K562 (cell line): ENCODE measurements around the gene SYT1. TPM values are rescaled to one million over a fixed set of nuclear protein-coding genes. Genes with fewer than 3 reads are reported as not detected.

Experiments
- ATAC-seq: fragments of 200-7000 bp; cut with Tn5 transposase; 3 replicates; pipeline ENCODE4 v1.9.1; 2020; ENCODE audit warnings: moderate library complexity
- BruUV-seq: library from RNA; stranded (reverse); fragments of 400-500 nt; replicated peaks from 2 replicates; lab custom pipeline; 2021; lab: Mats Ljungman, UMichigan
- CTCF ChIA-PET: fragments of 300-600 bp; formaldehyde crosslinking; extraction: SDS; loops from one replicate; lab custom pipeline; 2021; ENCODE audit warnings: low intra/inter-chr PET ratio; lab: Yijun Ruan, JAX
- POLR2A ChIA-PET: fragments of 300-600, 350-650 bp; sonication (Branson Sonifier 250); formaldehyde crosslinking; extraction: SDS; loops from one replicate; lab custom pipeline; 2021; ENCODE audit warnings: antibody characterized with exemption, inconsistent platforms; lab: Yijun Ruan, JAX
- DNase-seq, 4 experiments: peaks; one replicate each; pipeline versions ENCODE4 v3.0.0 to v3.0.0-alpha.2; 2011 to 2018; ENCODE audit warnings: low spot score in 3 of 4, mixed read lengths in 3 of 4; ENCODE audit errors: extremely low read depth in 1 of 4
- FAIRE-seq: peaks from 2 replicates; lab custom pipeline; 2011; peaks lifted over from hg19 to GRCh38; lab: Jason Lieb, UNC
- H2AFZ ChIP-seq: 2 replicates; pipeline ENCODE4 v1.6.0; 2011; ENCODE audit warnings: low read depth, low read length, control low read depth, inconsistent platforms
- H3K27ac ChIP-seq: fragments of 200-600 bp; 3 replicates; pipeline ENCODE4 v1.8.0; 2011; ENCODE audit warnings: low read depth, mild to moderate bottlenecking, control low read depth, inconsistent platforms, low read length, moderate library complexity, mixed read lengths; ENCODE audit errors: extremely low read depth
- H3K27me3 ChIP-seq, 2 experiments: fragments of 300-600 bp in 1 of 2; 2 replicates in 1 of 2; 3 replicates in 1 of 2; pipeline versions ENCODE4 v1.6.0 to v1.8.0; 2011; ENCODE audit warnings: inconsistent platforms in 2 of 2, low read length in 2 of 2, mild to moderate bottlenecking in 1 of 2, mixed read lengths in 1 of 2, moderate library complexity in 1 of 2; ENCODE audit not compliant: control insufficient read depth in 2 of 2, insufficient read depth in 2 of 2
- H3K36me3 ChIP-seq: fragments of 300-600 bp; 3 replicates; pipeline ENCODE4 v1.8.0; 2011; ENCODE audit warnings: mild to moderate bottlenecking, low read length, inconsistent platforms; ENCODE audit not compliant: control insufficient read depth, insufficient read depth
- H3K4me1 ChIP-seq, 2 experiments: fragments of 200-600 bp in 1 of 2; replicated peaks in 1 of 2; 2 replicates in 1 of 2; 3 replicates in 1 of 2; pipeline versions ENCODE4 v1.5.1 to v1.8.0; 2011; ENCODE audit warnings: inconsistent platforms in 2 of 2, low read length in 2 of 2, mild to moderate bottlenecking in 1 of 2, mixed read lengths in 1 of 2, moderate library complexity in 1 of 2; ENCODE audit not compliant: control insufficient read depth in 2 of 2, insufficient read depth in 2 of 2
- H3K4me2 ChIP-seq: 2 replicates; pipeline ENCODE4 v1.6.1; 2011; ENCODE audit warnings: low read length, control low read depth, inconsistent platforms, mixed read lengths; ENCODE audit not compliant: insufficient read depth
- H3K4me3 ChIP-seq: fragments of 200-600 bp; sonication (generic), shearing (Covaris generic); 2 replicates; pipeline ENCODE4 v1.5.1; 2016; ENCODE audit warnings: control low read depth, inconsistent platforms
- H3K79me2 ChIP-seq: fragments of 200-600 bp; 3 replicates; pipeline ENCODE4 v1.8.0; 2011; ENCODE audit warnings: low read length, inconsistent platforms; ENCODE audit not compliant: control insufficient read depth, insufficient read depth
- H3K9ac ChIP-seq, 2 experiments: 2 replicates each; pipeline versions ENCODE4 v1.6.0 to v1.6.1; 2011; ENCODE audit warnings: low read depth in 2 of 2, low read length in 2 of 2, control low read depth in 1 of 2, inconsistent platforms in 1 of 2, mild to moderate bottlenecking in 1 of 2, mixed read lengths in 1 of 2; ENCODE audit not compliant: insufficient read depth in 1 of 2
- H3K9me1 ChIP-seq: one replicate; pipeline ENCODE4 v1.6.0; 2011; ENCODE audit warnings: inconsistent platforms, mild to moderate bottlenecking, low read length, moderate library complexity; ENCODE audit not compliant: control insufficient read depth, insufficient read depth
- H3K9me3 ChIP-seq: replicated peaks from 2 replicates; pipeline ENCODE4 v1.5.1; 2011; ENCODE audit warnings: low read depth, low read length, inconsistent platforms; ENCODE audit not compliant: control insufficient read depth, insufficient read depth
- H4K20me1 ChIP-seq: replicated peaks from 2 replicates; pipeline ENCODE4 v1.6.1; 2011; ENCODE audit warnings: low read length, inconsistent platforms, mixed read lengths; ENCODE audit not compliant: control insufficient read depth, insufficient read depth
- ETV6 ChIP-seq, 3 experiments: fragments of 150-350 bp in 1 of 3; sonication (generic) in 1 of 3; formaldehyde crosslinking in 1 of 3; IDR thresholded peaks; 2 replicates each; pipeline versions ENCODE4 v1.6.1 to v1.8.0; 2014 to 2022; ENCODE audit warnings: borderline replicate concordance in 2 of 3, low read depth in 2 of 3, antibody characterized with exemption in 1 of 3, low read length in 1 of 3, mild to moderate bottlenecking in 1 of 3, missing genetic modification reagents in 1 of 3
- HOXB6 ChIP-seq: fragments of 250-450 bp; sonication (Bioruptor Pico); IDR thresholded peaks from 2 replicates; pipeline ENCODE4 v1.5.1; 2022; ENCODE audit warnings: mild to moderate bottlenecking, borderline replicate concordance
- IFI16 ChIP-seq: fragments of 250-450 bp; sonication (Bioruptor Pico); IDR thresholded peaks from 2 replicates; pipeline ENCODE4 v2.1.2; 2022; ENCODE audit warnings: mild to moderate bottlenecking, inconsistent platforms
- JUND ChIP-seq, 2 experiments: IDR thresholded peaks; 2 replicates in 1 of 2; 3 replicates in 1 of 2; pipeline ENCODE4 v1.6.1; 2011; ENCODE audit warnings: borderline replicate concordance in 2 of 2, low read depth in 2 of 2, low read length in 2 of 2, improper control_type of control experiment in 1 of 2, missing biosample characterization in 1 of 2, missing genetic modification characterization in 1 of 2, missing genetic modification reagents in 1 of 2
- L3MBTL2 ChIP-seq: fragments of 450-650 bp; IDR thresholded peaks from 2 replicates; pipeline ENCODE4 v1.6.1; 2016; ENCODE audit warnings: mild to moderate bottlenecking, moderate library complexity
- MECOM ChIP-seq: fragments of 250-450 bp; sonication (Bioruptor Pico); IDR thresholded peaks from 2 replicates; pipeline ENCODE4 v1.8.0; 2022; ENCODE audit warnings: inconsistent platforms
- PCBP2 ChIP-seq: fragments of 200-400 bp; formaldehyde crosslinking; IDR thresholded peaks from 2 replicates; pipeline ENCODE4 v1.6.1; 2018; ENCODE audit warnings: low read length, low read depth, mild to moderate bottlenecking, moderate library complexity; ENCODE audit not compliant: poor library complexity, severe bottlenecking
- PHB2 ChIP-seq: fragments of 450-650 bp; IDR thresholded peaks from 2 replicates; pipeline ENCODE4 v1.6.1; 2017; ENCODE audit warnings: low read depth
- PPARD ChIP-seq: fragments of 250-450 bp; sonication (Bioruptor Pico); IDR thresholded peaks from 2 replicates; pipeline ENCODE4 v1.8.0; 2022; ENCODE audit warnings: inconsistent platforms, mild to moderate bottlenecking, moderate library complexity
- RBFOX2 ChIP-seq: fragments of 200-400 bp; formaldehyde crosslinking; IDR thresholded peaks from 2 replicates; pipeline ENCODE4 v1.6.1; 2017; ENCODE audit warnings: low read depth, mild to moderate bottlenecking, low read length, moderate library complexity
- SRF ChIP-seq, 2 experiments: fragments of 250-450, 450-650 bp in 1 of 2; sonication (Bioruptor Pico) in 1 of 2; sonication (generic) in 1 of 2; formaldehyde crosslinking; IDR thresholded peaks; 2 replicates each; pipeline versions ENCODE4 v1.5.0 to v1.5.1; 2020 to 2022; ENCODE audit warnings: mild to moderate bottlenecking in 1 of 2, missing genetic modification reagents in 1 of 2
- USF2 ChIP-seq: sonication (generic); formaldehyde crosslinking; IDR thresholded peaks from 2 replicates; pipeline ENCODE4 v1.5.0; 2020; ENCODE audit warnings: missing genetic modification reagents
- ZBTB1 ChIP-seq: sonication (generic); formaldehyde crosslinking; IDR thresholded peaks from 2 replicates; pipeline ENCODE4 v1.8.1; 2023; ENCODE audit warnings: missing genetic modification reagents, low read depth, mild to moderate bottlenecking, borderline replicate concordance
- ZNF121 ChIP-seq: sonication (generic); formaldehyde crosslinking; conservative IDR thresholded peaks from 2 replicates; pipeline ENCODE4 v1.8.0; 2022; ENCODE audit warnings: missing genetic modification reagents
- ZNF280B ChIP-seq: fragments of 250-450 bp; sonication (Bioruptor Pico); IDR thresholded peaks from 2 replicates; pipeline ENCODE4 v1.5.1; 2021; ENCODE audit warnings: mild to moderate bottlenecking
- ZNF518B ChIP-seq: fragments of 250-450 bp; sonication (Bioruptor Pico); IDR thresholded peaks from 2 replicates; pipeline ENCODE4 v1.5.0; 2021; ENCODE audit warnings: mild to moderate bottlenecking, moderate library complexity
- WGBS: fragments of 100-300 bp; shearing (Covaris generic); methylation state at CpG from one replicate; pipeline ENCODE4 v1.1.6; 2016; ENCODE audit warnings: low coverage, mixed read lengths; ENCODE audit not compliant: insufficient coverage; ENCODE audit errors: missing lambda C conversion rate; 5-methylcytosine and 5-hydroxymethylcytosine counted together
- in situ Hi-C: fragments of 300-500 bp; cut with MboI; formaldehyde crosslinking; loops from 4 replicates; pipeline ENCODE4 v1.15.0; 2018; ENCODE audit warnings: inconsistent platforms, mixed read lengths
- intact Hi-C: fragments of 100-400 bp; cut with micrococcal nuclease; formaldehyde crosslinking; loops from 2 replicates; pipeline ENCODE4 v1.14.2; 2022
- polyA plus RNA-seq, 8 experiments: library from polyadenylated mRNA; depleted of rRNA in 4 of 8; stranded (reverse) in 5 of 8; unstranded in 3 of 8; fragments of >200 nt; fragmentation: Nextera tagmentation in 2 of 8; fragmentation: Illumina TruSeq in 1 of 8; extraction: Ambion mirVana in 2 of 8; extraction: Trizol in 1 of 8; gene quantifications; 2 replicates each; pipeline versions ENCODE4 v1.2.1 to v1.2.3, GENCODE V29; 2011 to 2014; ENCODE audit warnings: inconsistent platforms in 1 of 8, missing spikeins in 1 of 8
- total RNA-seq, 7 experiments: library from RNA; depleted of rRNA in 6 of 7; stranded (reverse); fragments of >200 nt in 6 of 7; fragmentation: Illumina TruSeq in 2 of 7; extraction: Trizol in 2 of 7; gene quantifications; 2 replicates each; pipeline versions ENCODE4 v1.2.1 to v1.2.3, GENCODE V29; 2011 to 2021; ENCODE audit warnings: low replicate concordance in 1 of 7

Gene SYT1
- total and polyA plus RNA-seq, 9 of the 15 experiments (the other 6 are each of a cell fraction or from before 2014, with no cell fraction given), result 0.03 to 0.13 (median 0.07) TPM; not detected in 4

GRCh38 chr12:79203058-79203647 is 338.6 kb downstream of the SYT1 start:
- H3K9ac ChIP-seq, result no peak overlapping the region
- H3K27ac ChIP-seq, result no peak overlapping the region
- no peaks in the 10 kb centered on the region for H3K36me3 ChIP-seq
- no peaks in the 10 kb centered on the region for H3K27me3 ChIP-seq
- intact Hi-C loops, result no loop called here
- WGBS, result under 1% methylated on average over 9 of the region's 9 CpGs
- H3K9me1 ChIP-seq, result no peaks in the 10 kb centered on the region
- H3K4me2 ChIP-seq, result no peak overlapping the region
- no peak for ATAC-seq
- no peaks in the 10 kb centered on the region for H4K20me1 ChIP-seq
- BruUV-seq, result no TSS peak
- no peaks in the 10 kb centered on the region for H3K4me1 ChIP-seq
- no peak overlapping the region for H2AFZ ChIP-seq
- H3K79me2 ChIP-seq, result no peaks in the 10 kb centered on the region
- no peak overlapping the region for H3K4me3 ChIP-seq
- POLR2A ChIA-PET, result no interaction called here
- in situ Hi-C loops, result no loop called here
- H3K9me3 ChIP-seq, result no peaks in the 10 kb centered on the region; the same call in 1 of the 2 replicates
- CTCF ChIA-PET, result no interaction called here
- DNase-seq, result no peak
- no peak for FAIRE-seq
- TF ChIP-seq ZNF518B (CRISPR knock-in tag), result no peak
- no peak for TF ChIP-seq SRF (CRISPR knock-in tag; IDR thresholded peaks at IDR 0.05)
- no peak for TF ChIP-seq MECOM (CRISPR knock-in tag)
- no peak for TF ChIP-seq PCBP2
- TF ChIP-seq JUND (IDR thresholded peaks at IDR 0.05; ENCODE audit: borderline replicate concordance, low read depth, low read length), result no peak
- no peak for TF ChIP-seq JUND (tag; IDR thresholded peaks at IDR 0.05; ENCODE audit: borderline replicate concordance, low read depth, low read length)
- TF ChIP-seq ETV6 (IDR thresholded peaks at IDR 0.05; ENCODE audit: borderline replicate concordance in 1 of 2, low read depth in 2 of 2, low read length in 1 of 2), result no peak
- no peak for TF ChIP-seq ETV6 (CRISPR knock-in tag; IDR thresholded peaks at IDR 0.05; ENCODE audit: borderline replicate concordance)
- TF ChIP-seq PHB2, result no peak
- TF ChIP-seq PPARD (CRISPR knock-in tag), result no peak
- TF ChIP-seq L3MBTL2, result no peak
- TF ChIP-seq HOXB6, result no peak
- TF ChIP-seq RBFOX2, result no peak
- no peak for TF ChIP-seq USF2
- no peak for TF ChIP-seq ZNF121 (CRISPR knock-in tag)
- TF ChIP-seq ZBTB1 (CRISPR knock-in tag), result no peak
- TF ChIP-seq IFI16 (CRISPR knock-in tag), result no peak
- no peak for TF ChIP-seq ZNF280B (CRISPR knock-in tag)
